GM19351 (cell line): Measurements from ENCODE around the gene EEIG1.

ENCODE experiments used
- ATAC-seq: cut with Tn5 transposase; IDR thresholded peaks from one replicate; pipeline ENCODE4 v1.9.1; 2021; ENCODE audit warnings: mild to moderate bottlenecking, moderate library complexity; ENCODE audit not compliant: unreplicated experiment

The EEIG1 gene

GRCh38 chr9:127942216-127943010, 38.4 kb downstream of the EEIG1 start:
- ATAC-seq, result no peak

- no peak for ATAC-seq
Measured at GRCh38 chr9:127941961-127942215, 38.9 kb downstream of the EEIG1 start.

GRCh38 chr9:127941062-127941960, 39.5 kb downstream of the EEIG1 start:
- no peak for ATAC-seq

GRCh38 chr9:127940593-127940992, 40.2 kb downstream of the EEIG1 start:
- ATAC-seq, result no peak

- no peak for ATAC-seq
Measured at GRCh38 chr9:127938298-127938690, 42.5 kb downstream of the EEIG1 start.

- ATAC-seq, result peak; percentile 91
Measured at GRCh38 chr9:127937388-127938297, 43.1 kb downstream of the EEIG1 start, which contains the start of gene DPM2. DPM2 (minus strand) TSS chr9:127937854; CDS start chr9:127937820, 34 bp downstream.

- ATAC-seq, result no peak
Measured at GRCh38 chr9:127937056-127937387, 43.8 kb downstream of the EEIG1 start.

- ATAC-seq, result no peak
Measured at GRCh38 chr9:127936347-127936852, 44.4 kb downstream of the EEIG1 start.

GRCh38 chr9:127935765-127936221, 45.0 kb downstream of the EEIG1 start:
- no peak for ATAC-seq

- ATAC-seq, result no peak
Measured at GRCh38 chr9:127934986-127935385, 45.8 kb downstream of the EEIG1 start.

GRCh38 chr9:127934248-127934647, 46.5 kb downstream of the EEIG1 start:
- no peak for ATAC-seq

GRCh38 chr9:127931092-127931881, 49.5 kb downstream of the EEIG1 start:
- peak; percentile 39 for ATAC-seq
